Natural killer cell treated with Interleukin-12 subunit alpha and Interleukin-12 subunit beta and Interleukin-15 and Interleukin-18, amount 100 ng/mL, for 72 hours (primary cell): ENCODE data around the gene USP9Y. TPM values are rescaled to one million over a fixed set of nuclear protein-coding genes. Genes with fewer than 3 reads are reported as not detected.

ENCODE experiments used
- ATAC-seq, 2 donors: fragments of 150-1000 bp; cut with Tn5 transposase in 1 of 2; sonication (Bioruptor Pico), chemical (Tn5 transposase) in 1 of 2; 2 replicates each; pipeline ENCODE4 v1.10.0; 2021
- DNase-seq: peaks from one replicate; pipeline ENCODE4 v3.0.0; 2022; ENCODE audit warnings: low spot score
- H3K27ac Mint-ChIP-seq, 2 donors: 1 replicate in 1 of 2; 2 replicates in 1 of 2; pipeline ENCODE4 v1.8.0; 2022; ENCODE audit warnings: mixed read lengths in 2 of 2, mild to moderate bottlenecking in 1 of 2, moderate library complexity in 1 of 2
- H3K27me3 Mint-ChIP-seq, 2 donors: 1 replicate in 1 of 2; 2 replicates in 1 of 2; pipeline ENCODE4 v1.8.0; 2022; ENCODE audit warnings: mixed read lengths in 2 of 2
- H3K36me3 Mint-ChIP-seq: one replicate; pipeline ENCODE4 v1.8.0; 2022; ENCODE audit warnings: mixed read lengths
- H3K4me1 Mint-ChIP-seq, 2 donors: 1 replicate in 1 of 2; 2 replicates in 1 of 2; pipeline ENCODE4 v1.8.0; 2022; ENCODE audit warnings: low read depth in 2 of 2, mixed read lengths in 2 of 2, mild to moderate bottlenecking in 1 of 2
- H3K4me3 Mint-ChIP-seq: one replicate; pipeline ENCODE4 v1.8.0; 2022; ENCODE audit warnings: mixed read lengths
- H3K9me3 Mint-ChIP-seq: 2 replicates; pipeline ENCODE4 v1.8.0; 2022; ENCODE audit warnings: mixed read lengths
- total RNA-seq, 2 donors: library from RNA; stranded (reverse); gene quantifications; one replicate each; pipeline ENCODE4 v1.2.3, GENCODE V29; 2022

The USP9Y gene
- total RNA-seq, 2 donors from 2014 or later, result 16.1 TPM; not detected in 1

DNA sequence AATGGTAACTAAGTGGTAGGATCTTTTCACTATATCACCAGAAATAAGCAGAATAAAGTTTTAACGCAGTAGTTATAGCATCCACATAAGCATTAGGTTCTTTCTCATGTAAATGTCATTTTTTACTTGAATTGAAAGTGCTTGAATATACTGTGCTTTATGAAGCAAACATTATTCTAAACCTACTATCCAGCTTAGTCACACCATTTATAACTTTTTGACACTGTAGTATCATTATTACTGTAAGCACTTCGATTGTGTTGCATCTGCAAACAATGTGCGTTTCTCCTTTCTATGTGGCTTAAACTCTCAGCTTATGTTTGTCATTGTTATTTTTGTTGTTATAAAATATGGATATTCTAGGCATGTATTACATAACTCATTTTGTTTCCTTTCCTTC is 132.3 kb downstream of the USP9Y start:
- H3K27ac Mint-ChIP-seq, result no peak overlapping the region
- H3K36me3 Mint-ChIP-seq, result no peaks in the 10 kb centered on the region
- ATAC-seq (peak in 1 of 2 donors; percentile 43), DNase-seq (no peak)
- no peaks in the 10 kb centered on the region for H3K9me3 Mint-ChIP-seq
- H3K4me3 Mint-ChIP-seq, result no peak overlapping the region
- no peaks in the 10 kb centered on the region for H3K27me3 Mint-ChIP-seq
- H3K4me1 Mint-ChIP-seq, result no peaks in the 10 kb centered on the region

DNA sequence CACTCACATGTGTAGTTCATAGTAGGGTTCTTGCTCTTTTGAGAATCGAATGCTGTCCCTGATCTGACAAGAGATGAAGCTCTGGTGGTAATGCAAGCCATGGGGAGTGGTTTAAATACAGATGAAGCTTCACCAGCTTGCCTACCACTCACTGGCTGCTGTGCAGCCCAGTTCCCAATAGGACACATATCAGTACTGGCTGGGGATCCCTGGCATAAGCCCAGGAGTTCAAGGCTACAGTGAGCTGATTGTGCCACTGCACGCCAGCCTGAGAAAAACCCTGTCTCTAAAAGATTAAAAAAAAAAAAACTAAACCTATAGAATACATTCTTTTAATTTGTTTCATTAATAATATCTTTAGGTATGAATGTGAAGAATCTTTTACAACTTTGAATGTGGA is 136.5 kb downstream of the USP9Y start:
- Mint-ChIP-seq H3K9me3 (no peaks in the 10 kb centered on the region), H3K4me1 (no peaks in the 10 kb centered on the region), H3K4me3 (no peak overlapping the region), H3K36me3 (no peaks in the 10 kb centered on the region), H3K27me3 (no peaks in the 10 kb centered on the region), H3K27ac (no peak overlapping the region)
- ATAC-seq (no peak), DNase-seq (no peak)

DNA sequence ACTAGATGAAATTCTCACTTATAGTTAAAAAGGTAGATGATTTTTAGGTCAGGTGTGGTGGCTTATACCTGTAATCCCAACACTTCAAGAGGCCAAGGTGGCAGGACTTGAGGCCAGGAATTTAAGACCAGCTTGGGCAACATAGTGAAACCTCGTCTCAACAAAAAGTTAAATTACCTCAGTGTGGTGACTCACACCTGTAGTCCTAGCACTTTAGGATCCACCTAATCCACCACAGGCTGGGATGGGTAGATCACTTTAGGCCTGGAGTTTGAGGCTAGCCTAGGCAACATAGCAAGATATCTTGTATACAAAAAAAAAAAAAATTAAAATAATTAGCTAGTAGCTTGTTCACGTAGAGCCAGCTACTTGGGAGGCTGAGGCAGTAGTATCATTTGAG is 140.3 kb downstream of the USP9Y start:
- ATAC-seq, result no peak
- Mint-ChIP-seq H3K27ac (no peak overlapping the region), H3K4me1 (no peaks in the 10 kb centered on the region), H3K9me3 (no peaks in the 10 kb centered on the region), H3K36me3 (no peaks in the 10 kb centered on the region), H3K27me3 (no peaks in the 10 kb centered on the region), H3K4me3 (no peak overlapping the region)
- DNase-seq, result no peak

- Mint-ChIP-seq H3K27ac (no peak overlapping the region), H3K4me1 (no peaks in the 10 kb centered on the region), H3K9me3 (no peaks in the 10 kb centered on the region), H3K27me3 (no peaks in the 10 kb centered on the region), H3K4me3 (no peak overlapping the region), H3K36me3 (peaks cover 12% of the 10 kb centered on the region)
- DNase-seq, result no peak
- no peak for ATAC-seq
Observed at GRCh38 chrY:12846793-12847192, 145.8 kb downstream of the USP9Y start.

GRCh38 chrY:12855791-12856275 is 154.8 kb downstream of the USP9Y start:
- no peak for ATAC-seq
- Mint-ChIP-seq H3K4me1 (no peaks in the 10 kb centered on the region), H3K36me3 (peaks cover 12% of the 10 kb centered on the region), H3K4me3 (no peak overlapping the region), H3K27me3 (no peaks in the 10 kb centered on the region), H3K9me3 (no peaks in the 10 kb centered on the region), H3K27ac (no peak overlapping the region)
- DNase-seq, result no peak

- ATAC-seq, result no peak
- H3K27me3 Mint-ChIP-seq, result no peaks in the 10 kb centered on the region
Observed at GRCh38 chrY:12867960-12868359, 166.9 kb downstream of the USP9Y start.

GRCh38 chrY:12896973-12897372 is 195.9 kb downstream of the USP9Y start:
- no peak for DNase-seq
- no peaks in the 10 kb centered on the region for H3K36me3 Mint-ChIP-seq
- no peak overlapping the region for H3K27ac Mint-ChIP-seq
- H3K9me3 Mint-ChIP-seq, result no peaks in the 10 kb centered on the region
- H3K27me3 Mint-ChIP-seq, result peaks cover 0 to 7% of the 10 kb centered on the region in 2 donors
- ATAC-seq, result no peak
- no peaks in the 10 kb centered on the region for H3K4me1 Mint-ChIP-seq
- no peak overlapping the region for H3K4me3 Mint-ChIP-seq

More at GRCh38 chrY:12867960-12868359, 166.9 kb downstream of the USP9Y start:
- Mint-ChIP-seq H3K9me3 (no peaks in the 10 kb centered on the region), H3K27ac (no peak overlapping the region), H3K4me3 (no peak overlapping the region), H3K36me3 (peaks cover 1% of the 10 kb centered on the region), H3K4me1 (no peaks in the 10 kb centered on the region)
- DNase-seq, result no peak

- Mint-ChIP-seq H3K36me3 (no peaks in the 10 kb centered on the region), H3K27me3 (peaks cover 0 to 7% of the 10 kb centered on the region in 2 donors), H3K27ac (no peak overlapping the region), H3K9me3 (no peaks in the 10 kb centered on the region), H3K4me1 (no peaks in the 10 kb centered on the region), H3K4me3 (no peak overlapping the region)
- ATAC-seq, result no peak
- no peak for DNase-seq
Observed at GRCh38 chrY:12898604-12899003, 197.6 kb downstream of the USP9Y start.

GRCh38 chrY:12904618-12905516 is 203.8 kb downstream of the USP9Y start, which contains the start of gene DDX3Y:
Gene DDX3Y, plus strand, starts transcription at chrY:12904868. Its CDS starts 69 bp downstream, at chrY:12904937.
- Mint-ChIP-seq H3K4me1 (peaks cover 0 to 17% of the 10 kb centered on the region in 2 donors), H3K9me3 (no peaks in the 10 kb centered on the region), H3K4me3 (peak within 1 kb of the TSS; percentile 97), H3K36me3 (peaks cover 8% of the 10 kb centered on the region), H3K27ac (peak within 1 kb of the TSS in 1 of 2 donors; percentile 99), H3K27me3 (no peaks in the 10 kb centered on the region)
- ATAC-seq, result peak in 1 of 2 donors; percentile 98
- DNase-seq, result no peak

- H3K27ac Mint-ChIP-seq, result peak overlapping the region in 1 of 2 donors; percentile 99
- peak overlapping the region; percentile 97 for H3K4me3 Mint-ChIP-seq
- peaks cover 11% of the 10 kb centered on the region for H3K36me3 Mint-ChIP-seq
- no peaks in the 10 kb centered on the region for H3K9me3 Mint-ChIP-seq
- H3K27me3 Mint-ChIP-seq, result no peaks in the 10 kb centered on the region
- DNase-seq (no peak), ATAC-seq (peak in 1 of 2 donors; percentile 75)
- peaks cover 0 to 22% of the 10 kb centered on the region in 2 donors for H3K4me1 Mint-ChIP-seq
Observed at GRCh38 chrY:12905517-12905872, 204.5 kb downstream of the USP9Y start.

GRCh38 chrY:12905895-12906294 is 204.9 kb downstream of the USP9Y start:
- no peaks in the 10 kb centered on the region for H3K27me3 Mint-ChIP-seq
- peaks cover 0 to 22% of the 10 kb centered on the region in 2 donors for H3K4me1 Mint-ChIP-seq
- no peak for ATAC-seq
- no peaks in the 10 kb centered on the region for H3K9me3 Mint-ChIP-seq
- H3K4me3 Mint-ChIP-seq, result peak overlapping the region; percentile 97
- H3K36me3 Mint-ChIP-seq, result peaks cover 11% of the 10 kb centered on the region
- peak overlapping the region in 1 of 2 donors; percentile 99 for H3K27ac Mint-ChIP-seq
- no peak for DNase-seq

Other genes with a start within 250 kb of the USP9Y start
- 10 to 100 TPM in 1 of 2 donors, not detected in 1; 80.5 TPM for gene DDX3Y, start 203.6 kb downstream of the USP9Y start, total RNA-seq